AG09319 (cell line): ENCODE measurements around the gene GPER1.

Experiments used
- DNase-seq: peaks from one replicate; pipeline ENCODE4 v3.0.0-alpha.2; 2010; ENCODE audit warnings: low read depth; ENCODE audit errors: extremely low read depth
- TF ChIP-seq, protein P1 (sequence below): IDR thresholded peaks from 2 replicates; pipeline ENCODE4 v1.5.1; 2011; ENCODE audit warnings: low read depth, mild to moderate bottlenecking, inconsistent platforms, low read length, moderate library complexity

GPER1 gene

DNA sequence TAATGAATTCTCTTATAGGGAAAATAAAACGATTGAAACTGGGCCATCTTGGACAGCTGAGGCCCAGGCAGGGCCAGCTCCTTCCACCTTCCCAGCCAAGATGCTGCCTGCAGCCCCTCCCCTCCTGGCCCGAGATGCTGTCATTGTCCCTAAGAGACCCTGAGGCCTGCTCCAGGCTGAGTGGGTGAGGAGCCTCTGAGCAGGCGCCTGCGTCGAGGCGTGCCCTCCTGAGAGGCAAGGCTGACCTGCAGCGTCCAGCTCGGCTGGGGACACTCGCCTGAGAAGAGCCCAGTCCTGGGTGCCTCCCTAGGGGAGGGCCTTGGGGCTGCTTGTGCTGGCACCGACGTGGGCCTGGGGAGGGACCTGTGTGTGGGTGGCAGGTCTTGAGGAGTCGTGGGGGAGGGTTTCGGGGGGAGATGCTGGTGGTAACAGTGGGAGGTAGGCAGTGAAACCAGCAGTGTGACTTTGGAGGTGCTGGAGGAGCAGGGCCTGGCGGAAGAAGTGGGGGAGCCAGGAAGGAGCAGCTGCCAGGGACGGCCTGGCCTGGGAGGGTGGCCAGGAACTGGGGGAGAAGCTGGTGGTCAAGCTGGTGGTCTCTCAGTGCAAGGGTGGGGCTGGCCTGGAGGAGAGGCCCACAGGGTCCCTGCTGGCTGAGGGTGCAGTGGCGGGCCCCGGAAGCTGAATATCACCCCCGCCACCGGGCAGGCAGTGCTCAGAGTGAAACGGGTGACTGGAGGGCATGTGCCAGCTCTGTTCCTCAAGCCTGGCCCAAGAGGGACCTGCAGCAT, 35.7 kb upstream of the GPER1 start:
- TF ChIP-seq, protein P1, sequence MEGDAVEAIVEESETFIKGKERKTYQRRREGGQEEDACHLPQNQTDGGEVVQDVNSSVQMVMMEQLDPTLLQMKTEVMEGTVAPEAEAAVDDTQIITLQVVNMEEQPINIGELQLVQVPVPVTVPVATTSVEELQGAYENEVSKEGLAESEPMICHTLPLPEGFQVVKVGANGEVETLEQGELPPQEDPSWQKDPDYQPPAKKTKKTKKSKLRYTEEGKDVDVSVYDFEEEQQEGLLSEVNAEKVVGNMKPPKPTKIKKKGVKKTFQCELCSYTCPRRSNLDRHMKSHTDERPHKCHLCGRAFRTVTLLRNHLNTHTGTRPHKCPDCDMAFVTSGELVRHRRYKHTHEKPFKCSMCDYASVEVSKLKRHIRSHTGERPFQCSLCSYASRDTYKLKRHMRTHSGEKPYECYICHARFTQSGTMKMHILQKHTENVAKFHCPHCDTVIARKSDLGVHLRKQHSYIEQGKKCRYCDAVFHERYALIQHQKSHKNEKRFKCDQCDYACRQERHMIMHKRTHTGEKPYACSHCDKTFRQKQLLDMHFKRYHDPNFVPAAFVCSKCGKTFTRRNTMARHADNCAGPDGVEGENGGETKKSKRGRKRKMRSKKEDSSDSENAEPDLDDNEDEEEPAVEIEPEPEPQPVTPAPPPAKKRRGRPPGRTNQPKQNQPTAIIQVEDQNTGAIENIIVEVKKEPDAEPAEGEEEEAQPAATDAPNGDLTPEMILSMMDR, result no peak
- DNase-seq, result no peak

DNA sequence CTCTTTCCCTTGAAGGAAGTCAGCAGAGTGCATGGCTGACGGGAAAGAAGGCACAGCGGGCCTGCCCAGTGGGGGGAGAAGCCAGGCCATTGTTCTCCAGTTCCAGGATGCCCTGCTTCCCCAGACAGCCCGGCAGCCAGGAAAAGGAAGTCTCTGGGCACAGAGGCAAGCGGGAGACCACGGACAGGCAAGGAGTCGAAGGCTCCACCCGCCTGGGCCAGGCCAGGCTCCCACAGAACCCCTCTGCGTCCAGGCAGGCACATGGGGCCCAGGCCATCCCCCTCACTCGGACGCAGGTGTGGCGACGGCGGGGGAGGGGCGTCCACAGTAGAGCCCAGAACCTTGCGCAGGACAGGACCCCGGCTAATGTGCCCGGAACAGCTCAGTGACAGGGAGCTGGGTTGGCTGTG, 34.9 kb upstream of the GPER1 start:
- DNase-seq, result no peak
- TF ChIP-seq, protein P1, result no peak

DNA sequence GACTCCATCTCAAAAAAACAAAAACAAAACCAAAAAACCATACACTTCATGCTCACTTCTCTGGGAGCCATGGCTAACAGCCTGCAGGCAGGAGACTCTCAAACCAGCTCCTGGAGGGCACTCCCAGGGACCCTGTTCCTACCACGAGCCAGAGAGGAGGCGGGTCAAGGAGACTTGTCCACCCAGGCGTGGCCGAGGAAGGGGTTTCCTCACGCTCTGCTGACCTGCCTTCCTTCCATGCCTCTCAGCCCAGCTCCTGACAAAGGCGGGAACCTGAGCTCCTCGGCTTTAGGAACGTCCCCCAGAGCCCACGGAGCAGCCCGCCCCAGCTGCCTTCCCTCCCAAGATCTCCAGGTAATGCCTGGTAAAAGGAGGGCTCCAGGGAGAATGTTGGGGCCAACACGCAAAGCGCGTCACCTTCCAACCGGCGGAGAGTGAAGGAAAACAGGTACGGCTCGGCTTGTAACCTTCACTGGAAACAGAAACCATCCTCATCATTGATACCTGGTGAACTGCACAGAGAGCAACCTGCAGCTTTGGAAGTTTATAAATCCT, 34.0 kb upstream of the GPER1 start:
- no peak for DNase-seq
- TF ChIP-seq, protein P1, result no peak

DNA sequence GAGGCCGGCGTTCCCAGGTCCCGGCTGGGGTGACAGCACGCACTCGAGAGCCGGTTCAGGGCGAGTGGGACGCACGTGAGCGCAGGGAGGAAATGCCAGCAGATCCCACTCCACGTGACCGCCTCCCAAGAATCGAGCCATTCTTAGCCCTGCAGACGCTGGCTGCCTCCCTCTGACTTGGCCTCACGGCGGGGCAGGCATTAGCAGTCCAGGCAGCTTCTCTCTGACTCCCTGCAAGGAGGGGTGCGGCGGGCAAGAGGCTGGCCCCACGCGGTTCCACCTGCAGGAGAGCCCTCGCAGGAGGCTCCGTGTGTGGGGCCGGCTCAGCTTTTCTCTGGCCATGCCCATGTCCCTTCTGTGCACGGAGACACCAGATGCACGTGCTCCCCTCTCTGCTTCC, 33.5 kb upstream of the GPER1 start:
- TF ChIP-seq, protein P1, result no peak
- no peak for DNase-seq

DNA sequence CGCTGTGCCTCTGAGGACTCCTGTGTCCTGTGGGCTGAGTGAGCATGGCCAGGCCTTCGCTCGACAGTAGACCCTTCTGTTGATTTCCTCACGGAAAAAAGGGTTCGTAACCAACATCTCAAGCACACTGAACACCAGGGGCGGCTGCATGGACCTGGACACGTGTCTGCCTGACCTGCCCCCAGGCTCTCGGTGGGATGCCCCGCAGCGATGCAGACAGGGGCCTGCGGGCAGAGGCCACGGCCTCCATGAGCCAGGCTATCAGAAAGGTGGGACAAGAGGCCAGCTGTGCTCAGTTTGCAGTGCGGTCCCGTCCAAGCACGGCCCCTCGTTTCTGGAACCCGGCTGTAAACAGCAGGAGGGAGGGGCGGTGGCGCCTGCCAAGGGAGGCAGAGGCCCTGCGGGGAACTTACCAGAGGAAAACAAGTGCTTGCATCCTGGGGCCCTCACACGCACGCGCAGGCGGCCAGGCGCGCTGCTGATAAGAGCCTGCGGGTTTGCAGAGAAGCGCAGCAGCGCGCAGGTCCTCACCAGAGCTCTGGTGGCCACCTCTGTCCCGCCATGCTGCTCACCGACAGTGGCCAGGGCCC, 33.0 kb upstream of the GPER1 start:
- TF ChIP-seq, protein P1, result no peak
- DNase-seq, result no peak

DNA sequence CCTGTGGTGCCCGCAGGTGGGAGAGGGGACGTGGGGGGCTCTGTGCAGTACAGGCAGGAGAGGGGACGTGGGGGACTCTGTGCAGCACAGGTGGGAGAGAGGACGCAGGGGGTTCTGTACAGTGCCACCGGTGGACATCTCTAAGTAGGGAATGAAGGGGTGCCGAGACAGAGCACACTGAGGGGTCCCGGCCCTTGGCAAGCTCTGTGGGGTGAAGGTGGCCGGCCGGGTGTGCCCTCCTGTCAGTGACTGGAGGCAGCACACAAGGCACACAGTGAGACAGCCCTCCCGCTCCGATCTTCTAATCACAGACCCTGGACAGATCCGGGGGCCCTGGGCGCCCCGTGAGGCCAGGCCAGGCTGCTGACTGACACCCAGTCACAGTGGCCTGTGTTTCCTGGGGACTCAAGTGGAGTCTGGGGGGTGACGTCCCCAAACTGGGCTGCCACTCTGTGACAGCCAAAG, 32.4 kb upstream of the GPER1 start:
- DNase-seq, result no peak
- TF ChIP-seq, protein P1, result no peak
